ENCODE measurements around the gene SORBS1.

The SORBS1 gene

DNA sequence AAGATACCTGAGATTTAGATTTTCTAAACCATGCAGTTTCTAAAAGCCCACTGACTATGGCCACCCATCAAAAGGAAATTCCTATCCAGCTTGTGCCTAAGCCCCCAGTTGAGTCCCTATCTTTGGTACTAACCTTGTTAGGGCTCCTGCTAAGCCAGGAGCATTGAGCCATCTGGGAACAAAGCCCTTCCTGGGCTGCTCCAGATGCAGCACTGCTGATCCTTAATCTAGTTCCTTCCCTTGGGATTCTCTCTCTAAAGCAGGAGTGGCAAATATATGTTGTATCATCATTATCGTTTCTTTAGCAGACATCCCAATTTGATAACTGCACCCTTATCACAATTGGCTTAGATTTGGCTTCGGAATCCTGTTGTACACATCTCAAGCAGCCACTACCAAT lies 245.7 kb downstream of the SORBS1 start:
- DNase-seq (ENCODE audit: low read depth), result no peak

- DNase-seq (ENCODE audit: low read depth), result no peak
Measured at GRCh38 chr10:95314192-95314918, 246.8 kb downstream of the SORBS1 start.

DNA sequence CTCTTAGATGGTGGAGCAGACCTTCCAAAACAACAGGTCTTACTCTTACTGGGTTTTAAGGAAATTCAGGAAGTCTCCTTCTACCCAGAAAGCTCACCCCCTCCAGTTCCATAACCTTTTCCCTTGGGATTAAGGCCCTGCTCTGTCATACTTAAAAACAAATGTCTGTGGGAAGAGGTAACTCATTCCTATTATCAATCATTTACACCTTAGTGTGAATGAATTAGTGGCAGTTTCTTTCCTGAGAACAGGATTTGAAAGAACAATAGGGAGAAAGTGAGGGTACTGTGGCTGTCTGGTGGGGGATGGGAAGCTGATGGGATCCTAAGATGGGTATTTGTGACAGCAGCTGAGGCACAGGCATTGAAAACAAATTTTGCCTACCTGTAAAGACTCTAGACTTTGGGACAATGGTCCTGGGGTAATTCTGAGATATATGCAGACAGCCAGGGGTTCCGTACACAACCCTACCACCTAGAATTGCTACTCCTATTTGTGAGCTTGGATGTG lies 248.1 kb downstream of the SORBS1 start:
- no peak for DNase-seq (ENCODE audit: low read depth)

GRCh38 chr10:95312257-95312656 lies 248.9 kb downstream of the SORBS1 start:
- no peak for DNase-seq (ENCODE audit: low read depth)

DNA sequence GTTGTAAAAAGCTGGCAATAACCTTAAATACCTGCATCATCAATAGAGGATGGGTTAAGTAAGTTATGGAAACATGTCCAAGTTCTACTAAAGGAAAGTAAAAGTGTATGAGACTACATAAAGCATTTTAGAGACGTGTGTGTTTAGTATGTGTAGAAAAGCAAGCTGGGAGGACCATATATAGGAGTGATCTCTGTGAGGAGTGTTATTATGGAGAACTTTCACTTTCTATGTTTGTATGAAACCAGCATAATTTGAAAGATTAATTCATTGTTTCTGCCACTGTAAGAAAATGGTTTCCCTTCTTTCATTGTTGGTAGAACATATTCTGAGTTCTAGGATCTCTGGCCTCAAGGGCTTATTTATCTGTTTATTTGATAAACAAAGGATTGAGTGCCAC lies 251.2 kb downstream of the SORBS1 start:
- DNase-seq (ENCODE audit: low read depth), result no peak

- peak; percentile 81 for DNase-seq (ENCODE audit: low read depth)
Measured at GRCh38 chr10:95308389-95309302, 252.5 kb downstream of the SORBS1 start.

DNA sequence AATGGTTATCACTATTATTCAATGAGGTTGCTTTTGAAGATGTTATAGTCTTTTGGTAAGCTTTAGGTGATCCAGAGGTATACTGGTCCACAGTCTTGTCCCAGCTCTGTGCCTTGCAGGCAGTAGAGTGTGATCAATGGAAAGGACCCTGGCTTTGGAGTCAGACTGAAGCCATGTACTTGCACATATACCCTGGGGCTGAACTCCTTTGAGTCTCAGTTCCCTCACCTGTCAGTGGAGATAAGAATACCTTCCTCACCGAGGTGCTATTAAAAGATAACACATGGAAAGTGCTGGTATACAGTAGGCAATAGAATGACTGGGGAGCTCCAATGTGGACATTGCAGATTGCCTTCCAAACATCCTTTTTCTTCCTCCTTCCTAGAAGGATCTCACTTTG lies 254.3 kb downstream of the SORBS1 start:
- no peak for DNase-seq (ENCODE audit: low read depth)

DNA sequence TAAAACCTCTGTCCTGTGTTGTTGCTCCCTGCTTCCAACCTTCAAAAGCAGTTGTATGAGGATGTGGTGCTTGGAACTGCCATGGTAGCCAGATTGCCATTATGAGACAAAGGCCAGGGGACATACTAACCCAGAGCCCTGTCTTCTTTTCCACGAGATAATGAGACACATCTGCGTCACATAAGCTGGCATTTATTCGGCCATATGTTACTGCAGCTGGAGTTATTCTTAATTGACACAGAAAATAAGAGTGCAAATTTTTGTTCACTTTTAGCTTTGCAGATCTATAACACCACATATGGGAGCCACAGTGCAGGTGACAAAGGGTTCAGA lies 254.9 kb downstream of the SORBS1 start:
- no peak for DNase-seq (ENCODE audit: low read depth)

- no peak for DNase-seq (ENCODE audit: low read depth)
Measured at GRCh38 chr10:95305606-95306317, 255.4 kb downstream of the SORBS1 start.

GRCh38 chr10:95304976-95305375 lies 256.2 kb downstream of the SORBS1 start:
- no peak for DNase-seq (ENCODE audit: low read depth)

GRCh38 chr10:95304463-95304862 lies 256.7 kb downstream of the SORBS1 start:
- no peak for DNase-seq (ENCODE audit: low read depth)

DNA sequence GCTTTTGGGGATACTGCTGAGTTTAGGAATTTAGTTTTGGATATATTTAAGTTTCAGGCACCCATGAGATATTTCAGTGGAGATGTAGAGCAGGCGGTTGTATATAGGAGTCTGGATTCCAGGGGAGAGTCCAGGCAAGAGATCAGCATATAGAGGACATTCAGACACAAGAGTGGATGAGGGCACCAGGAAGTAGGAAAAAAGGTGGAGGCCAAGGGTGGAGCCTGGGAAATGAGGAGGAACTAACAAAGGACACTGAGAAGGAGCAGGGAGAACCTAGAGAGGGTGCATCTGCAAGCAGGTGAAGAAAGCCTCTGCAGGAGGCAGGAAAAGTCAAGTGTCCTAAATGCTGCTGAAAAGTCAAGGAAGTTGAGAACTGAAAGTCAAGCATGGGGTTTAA lies 257.2 kb downstream of the SORBS1 start:
- DNase-seq (ENCODE audit: low read depth), result no peak

GRCh38 chr10:95303535-95303934 lies 257.6 kb downstream of the SORBS1 start:
- no peak for DNase-seq (ENCODE audit: low read depth)

GRCh38 chr10:95300022-95300539 lies 261.1 kb downstream of the SORBS1 start:
- DNase-seq (ENCODE audit: low read depth), result no peak

- no peak for DNase-seq (ENCODE audit: low read depth)
Measured at GRCh38 chr10:95297402-95297801, 263.8 kb downstream of the SORBS1 start.

DNA sequence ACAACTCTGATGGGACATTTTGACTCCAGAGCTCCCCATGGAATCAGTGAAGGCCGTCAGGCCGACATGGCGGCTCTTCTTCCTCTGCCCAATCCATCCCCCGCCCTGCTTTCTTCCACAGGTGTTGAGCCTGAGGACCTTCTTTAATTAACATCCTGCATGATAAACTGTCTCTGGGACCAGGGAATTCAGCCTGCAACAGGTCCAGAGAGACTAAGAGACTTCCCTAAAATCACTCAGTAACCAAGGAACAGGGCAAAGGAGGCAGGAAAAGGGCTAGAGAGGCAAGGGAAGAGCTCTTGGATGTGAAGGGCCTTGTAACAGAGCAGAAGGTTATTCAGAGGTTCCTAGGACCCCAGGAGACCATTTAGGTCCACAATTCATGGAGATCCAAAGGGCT lies 264.4 kb downstream of the SORBS1 start:
- DNase-seq (ENCODE audit: low read depth), result no peak

DNA sequence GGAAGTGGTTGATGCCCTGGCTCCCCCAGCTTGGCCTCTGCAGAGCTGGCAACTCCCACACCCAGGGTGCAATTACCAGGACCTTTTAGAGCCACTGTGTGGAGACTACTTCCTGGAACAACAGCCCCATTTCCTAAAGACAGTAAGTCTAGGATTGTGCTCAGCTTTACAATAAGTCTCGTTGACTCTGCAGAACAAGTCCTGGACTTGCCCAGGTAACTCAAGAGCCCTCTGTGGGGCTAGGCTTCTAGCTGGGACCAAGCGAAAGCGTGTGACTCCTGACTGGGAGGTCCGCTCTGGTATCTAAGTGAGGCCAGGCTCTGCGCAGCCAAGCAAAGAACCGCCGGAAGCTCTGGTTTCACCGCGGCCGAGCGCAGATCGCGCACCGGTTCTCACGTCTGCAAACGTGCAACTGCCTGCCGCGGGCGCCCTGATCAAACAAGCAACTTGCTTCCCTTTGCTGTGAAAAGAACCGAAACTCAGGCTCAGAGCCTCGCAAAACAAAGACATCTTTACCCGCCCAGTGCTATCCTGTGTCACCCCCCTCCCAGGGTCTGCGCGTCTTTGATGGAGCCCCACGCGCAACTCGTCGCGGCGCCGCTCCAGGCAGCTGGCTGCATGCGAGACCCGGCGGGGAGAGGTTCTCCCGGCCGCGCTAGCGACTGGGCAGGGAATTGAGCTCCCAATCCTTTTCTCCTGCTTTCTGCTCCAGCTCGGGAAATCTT lies 266.0 kb downstream of the SORBS1 start:
- no peak for DNase-seq (ENCODE audit: low read depth)

DNA sequence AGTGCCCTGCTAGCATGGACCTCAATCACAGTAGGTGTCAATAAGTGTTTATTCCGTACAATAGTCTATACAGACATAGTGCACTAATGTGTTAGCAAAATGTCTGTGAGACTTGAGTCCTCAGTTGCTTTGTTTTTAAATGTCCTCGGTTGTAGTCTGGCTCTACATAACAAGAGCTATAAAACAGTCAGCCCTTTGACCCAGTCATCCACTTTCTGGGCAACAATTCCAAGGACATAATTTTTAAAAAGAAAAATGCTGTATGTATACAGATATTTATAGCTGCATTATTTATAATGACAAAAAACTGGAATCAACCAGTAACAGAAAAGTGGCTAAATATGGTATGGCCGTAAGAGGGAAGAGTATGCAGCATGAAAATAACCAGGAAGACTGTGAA lies 267.5 kb downstream of the SORBS1 start:
- no peak for DNase-seq (ENCODE audit: low read depth)

- DNase-seq (ENCODE audit: low read depth), result no peak
Measured at GRCh38 chr10:95291365-95292039, 269.7 kb downstream of the SORBS1 start.

DNA sequence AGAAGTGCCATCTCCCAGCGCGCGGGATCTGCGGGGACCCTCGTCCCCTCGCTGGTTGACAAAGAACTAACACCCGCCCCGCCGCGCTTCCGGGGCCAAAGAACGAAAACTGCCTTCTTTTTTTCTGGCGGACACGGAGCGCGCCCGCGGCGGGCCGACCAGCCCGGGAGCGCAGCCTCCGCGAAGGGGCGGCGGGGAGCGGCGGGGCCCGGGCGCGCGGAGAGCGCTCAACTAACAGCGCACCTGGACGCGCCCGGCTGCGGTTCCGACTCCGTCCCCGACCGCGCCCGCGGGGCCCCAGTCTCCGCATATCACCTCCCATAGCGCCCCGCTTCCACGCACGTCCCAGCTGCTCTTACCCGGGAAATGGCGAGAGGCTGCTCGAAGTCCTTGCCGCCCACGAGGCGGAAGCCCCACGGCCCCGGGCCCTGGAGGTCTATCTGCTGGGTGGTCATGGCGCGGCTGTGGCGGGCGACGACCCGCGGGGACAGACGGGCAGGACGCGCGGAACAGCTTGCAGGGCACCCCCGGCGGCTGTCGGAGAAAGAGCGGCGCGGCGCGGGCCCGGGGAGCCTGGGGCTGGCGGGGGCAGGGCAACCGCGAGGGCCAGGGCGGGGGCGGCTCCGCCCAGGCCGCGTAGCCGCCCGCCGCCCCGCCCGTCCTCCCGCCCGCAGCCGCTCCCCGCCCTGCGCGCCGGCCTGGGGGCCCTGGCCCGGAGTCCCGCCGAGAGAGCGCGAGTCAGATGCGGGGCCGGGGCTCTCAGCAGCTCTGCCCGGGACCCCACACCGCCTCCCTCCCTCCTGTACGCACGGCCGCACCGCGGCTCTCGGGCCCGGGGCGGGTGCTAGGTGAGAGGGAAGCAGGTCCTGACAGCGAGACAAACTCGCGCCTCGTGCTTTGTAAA lies 270.5 kb downstream of the SORBS1 start, which contains the start of gene PDLIM1:
Gene PDLIM1 (minus strand): TSS at position 543 of the 904 bp plus-strand sequence. CDS start 88 bp downstream, at position 455.
- DNase-seq (ENCODE audit: low read depth), result no peak
